GM19025 (cell line): ENCODE data around the gene TNMD.
"Not testable (repeated sequence)": the region's sequence is repeated elsewhere in the genome, so short reads cannot be mapped to it uniquely, and the experiment has no call there.

Source experiments
- ATAC-seq: cut with Tn5 transposase; IDR thresholded peaks from one replicate; pipeline ENCODE4 v1.9.1; 2021; ENCODE audit warnings: mild to moderate bottlenecking, low read depth, moderate library complexity; ENCODE audit not compliant: unreplicated experiment

Gene TNMD

GRCh38 chrX:100584611-100585010 is at the start of gene TNMD:
TNMD (plus strand) TSS chrX:100584936; CDS start chrX:100585019, 83 bp downstream.
- no peak for ATAC-seq

- ATAC-seq: not testable (repeated sequence)
Observed at GRCh38 chrX:100565534-100565933, 19.2 kb upstream of the TNMD start.

GRCh38 chrX:100586747-100587146 is 2.0 kb downstream of the TNMD start:
- no peak for ATAC-seq

- ATAC-seq: no peak
Observed at GRCh38 chrX:100587861-100588260, 3.1 kb downstream of the TNMD start.

GRCh38 chrX:100591256-100592051 is 6.7 kb downstream of the TNMD start:
- no peak for ATAC-seq

- ATAC-seq: no peak
Observed at GRCh38 chrX:100593126-100593525, 8.4 kb downstream of the TNMD start.

GRCh38 chrX:100593581-100593980 is 8.8 kb downstream of the TNMD start:
- ATAC-seq: no peak

- ATAC-seq: no peak
Observed at GRCh38 chrX:100596601-100597000, 11.9 kb downstream of the TNMD start.

GRCh38 chrX:100599456-100599855 is 14.7 kb downstream of the TNMD start:
- no peak for ATAC-seq

GRCh38 chrX:100600340-100600739 is 15.6 kb downstream of the TNMD start:
- no peak for ATAC-seq

GRCh38 chrX:100600758-100601157 is 16.0 kb downstream of the TNMD start:
- ATAC-seq: no peak

GRCh38 chrX:100606753-100607152 is 22.0 kb downstream of the TNMD start:
- no peak for ATAC-seq

GRCh38 chrX:100609591-100609990 is 24.9 kb downstream of the TNMD start:
- ATAC-seq: no peak

GRCh38 chrX:100611951-100612350 is 27.2 kb downstream of the TNMD start:
- ATAC-seq: no peak

GRCh38 chrX:100615005-100615404 is 30.3 kb downstream of the TNMD start:
- peak; percentile 99 for ATAC-seq

GRCh38 chrX:100623001-100623400 is 38.3 kb downstream of the TNMD start:
- no peak for ATAC-seq

GRCh38 chrX:100625985-100626491 is 41.3 kb downstream of the TNMD start:
- ATAC-seq: peak; percentile 81

- ATAC-seq: no peak
Observed at GRCh38 chrX:100635040-100635439, 50.3 kb downstream of the TNMD start.

- no peak for ATAC-seq
Observed at GRCh38 chrX:100635989-100636320, 51.2 kb downstream of the TNMD start.

GRCh38 chrX:100636321-100636991 is 51.7 kb downstream of the TNMD start, which contains the start of gene TSPAN6:
TSPAN6 (minus strand) TSS chrX:100636806; CDS start chrX:100636694, 112 bp downstream.
- ATAC-seq: no peak

GRCh38 chrX:100642290-100642689 is 57.6 kb downstream of the TNMD start:
- ATAC-seq: no peak

- ATAC-seq: no peak
Observed at GRCh38 chrX:100643212-100643611, 58.5 kb downstream of the TNMD start.
